HG03520 (cell line): ENCODE measurements around the gene KLHL33.

Source experiments
- ATAC-seq: cut with Tn5 transposase; IDR thresholded peaks from one replicate; pipeline ENCODE4 v1.9.1; 2021; ENCODE audit warnings: mild to moderate bottlenecking, moderate library complexity; ENCODE audit not compliant: unreplicated experiment

Gene KLHL33

GRCh38 chr14:20435582-20436362 lies at the start of gene KLHL33:
TSS of gene KLHL33 (minus strand) at chr14:20436166. CDS start at chr14:20435811, 355 bp downstream.
- no peak for ATAC-seq

GRCh38 chr14:20482382-20482781 lies 46.4 kb upstream of the KLHL33 start:
- ATAC-seq = no peak

- no peak for ATAC-seq
Observed at GRCh38 chr14:20478894-20479293, 42.9 kb upstream of the KLHL33 start.

GRCh38 chr14:20477211-20477876 lies 41.4 kb upstream of the KLHL33 start:
- no peak for ATAC-seq

GRCh38 chr14:20476776-20477175 lies 40.8 kb upstream of the KLHL33 start:
- ATAC-seq = no peak

- ATAC-seq = no peak
Observed at GRCh38 chr14:20472536-20473169, 36.7 kb upstream of the KLHL33 start.

GRCh38 chr14:20470603-20470901 lies 34.6 kb upstream of the KLHL33 start:
- no peak for ATAC-seq

- peak; percentile 23 for ATAC-seq
Observed at GRCh38 chr14:20469890-20470602, 34.1 kb upstream of the KLHL33 start.

- peak; percentile 89 for ATAC-seq
Observed at GRCh38 chr14:20469242-20469889, 33.4 kb upstream of the KLHL33 start, which contains the start of gene PNP. TSS of gene PNP (plus strand) at chr14:20469406. CDS start at chr14:20469525, 119 bp downstream.

GRCh38 chr14:20468764-20469241 lies 32.8 kb upstream of the KLHL33 start:
- ATAC-seq = no peak

- peak; percentile 91 for ATAC-seq
Observed at GRCh38 chr14:20461225-20462141, 25.5 kb upstream of the KLHL33 start, which contains the start of gene PIP4P1. TSS of gene PIP4P1 (minus strand) at chr14:20461434. CDS start at chr14:20461325, 109 bp downstream.

- no peak for ATAC-seq
Observed at GRCh38 chr14:20460458-20461224, 24.7 kb upstream of the KLHL33 start.

GRCh38 chr14:20458031-20458789 lies 22.2 kb upstream of the KLHL33 start:
- no peak for ATAC-seq

GRCh38 chr14:20456971-20457370 lies 21.0 kb upstream of the KLHL33 start:
- no peak for ATAC-seq

- ATAC-seq = peak; percentile 40
Observed at GRCh38 chr14:20455355-20456300, 19.7 kb upstream of the KLHL33 start.

GRCh38 chr14:20454516-20455354 lies 18.8 kb upstream of the KLHL33 start, which contains the start of the genes APEX1 and OSGEP:
TSS of gene APEX1 (plus strand) at chr14:20455226. CDS start at chr14:20455646, 420 bp downstream.
TSS of gene OSGEP (minus strand) at chr14:20454812. CDS start at chr14:20454683, 129 bp downstream.
- ATAC-seq = peak; percentile 86
